AG20443 (cell line): ENCODE measurements around the gene AGAP4.
A peak's percentile ranks its signal among the peaks of the same experiment; 100 is the strongest.
"Not testable (repeated sequence)": the region's sequence is repeated elsewhere in the genome, so short reads cannot be mapped to it uniquely, and the experiment has no call there.

Source experiments
- DNase-seq: peaks from one replicate; pipeline ENCODE4 v3.0.0; 2012; ENCODE audit warnings: low spot score, mixed read lengths

Gene AGAP4

DNA sequence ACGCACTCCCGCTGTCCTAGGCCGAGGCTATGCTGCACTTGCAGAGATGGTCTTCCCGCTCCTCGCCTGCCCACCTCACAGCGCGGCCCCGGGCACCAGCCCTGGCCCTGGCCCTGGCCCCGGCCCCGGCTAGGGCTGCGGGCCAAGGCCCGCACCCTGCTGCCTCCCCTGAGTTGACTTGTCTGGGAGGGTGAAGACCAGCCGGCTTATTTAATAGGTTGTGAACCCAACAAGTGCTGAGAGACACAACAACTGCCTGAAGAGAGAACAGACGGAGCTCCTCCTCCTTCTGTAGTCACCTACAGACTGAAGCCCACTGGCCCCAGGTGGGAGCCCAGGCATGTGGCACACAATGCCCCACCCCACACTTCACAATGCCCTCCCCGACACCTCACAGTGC lies at the start of gene AGAP4:
AGAP4 (minus strand) TSS at position 101 of the 400 bp plus-strand sequence. CDS start 153 bp downstream, outside the sequence.
- DNase-seq, result not testable (repeated sequence)

GRCh38 chr10:45890721-45891120 lies 43.4 kb upstream of the AGAP4 start:
- DNase-seq, result not testable (repeated sequence)

- not testable (repeated sequence) for DNase-seq
Observed at GRCh38 chr10:45889539-45890230, 42.4 kb upstream of the AGAP4 start.

DNA sequence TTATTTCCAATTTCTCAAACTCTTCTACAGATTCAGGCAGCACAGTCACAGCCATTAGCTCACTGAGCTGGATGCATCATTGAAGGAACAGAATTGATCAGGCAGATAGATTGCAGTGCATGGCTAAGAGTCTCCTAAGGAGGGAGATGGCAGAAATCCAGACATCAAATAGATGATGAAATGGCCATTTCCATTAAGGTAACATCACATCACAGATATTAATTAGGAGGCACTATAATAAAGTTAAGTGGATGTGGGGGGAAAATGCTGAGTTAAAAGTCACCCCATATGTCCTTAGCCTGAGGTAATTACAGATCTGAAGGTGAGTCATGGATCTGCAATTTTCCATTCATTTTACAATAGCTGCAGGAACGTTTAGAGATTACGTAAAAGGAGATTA lies 35.6 kb upstream of the AGAP4 start:
- not testable (repeated sequence) for DNase-seq

GRCh38 chr10:45865404-45865803 lies 18.1 kb upstream of the AGAP4 start:
- not testable (repeated sequence) for DNase-seq

DNA sequence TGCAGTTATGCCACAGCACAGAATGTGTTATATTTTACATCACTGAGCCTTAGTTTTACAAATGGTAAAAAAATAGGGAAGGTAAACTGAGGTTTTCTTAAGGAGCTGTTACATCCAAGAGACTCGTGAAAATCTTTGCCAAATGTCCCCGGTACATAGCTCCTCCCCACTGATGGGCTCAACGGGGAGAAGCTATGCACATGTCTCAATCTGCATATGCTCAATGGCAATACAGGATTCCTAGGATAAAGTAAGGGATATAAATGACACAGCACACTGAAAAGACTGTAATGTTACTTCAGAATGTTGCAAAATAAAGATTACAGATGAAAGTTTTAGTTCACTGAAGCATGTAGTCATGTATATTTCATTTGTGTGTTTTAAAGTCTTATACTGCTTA lies 17.0 kb upstream of the AGAP4 start:
- DNase-seq, result not testable (repeated sequence)

DNA sequence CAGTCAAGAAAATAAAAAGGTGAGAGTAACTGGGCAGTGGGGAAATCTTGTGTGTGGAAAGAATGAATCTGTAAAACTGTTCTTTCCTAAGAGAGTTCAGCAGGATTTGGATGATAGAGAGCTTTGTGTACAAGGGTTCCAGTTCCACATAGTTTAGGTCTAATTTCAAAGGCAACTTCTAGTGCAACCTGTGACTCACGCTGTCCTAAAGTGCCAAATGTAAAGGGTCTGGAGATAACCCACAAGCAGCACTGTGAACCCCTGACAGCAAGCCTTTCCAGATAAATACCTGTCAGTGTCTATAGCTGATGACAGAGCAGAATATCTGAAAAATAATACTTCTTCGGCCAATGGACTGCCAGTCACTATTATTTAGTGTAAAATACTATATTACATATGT lies 16.3 kb upstream of the AGAP4 start:
- DNase-seq, result not testable (repeated sequence)

GRCh38 chr10:45857931-45858330 lies 10.6 kb upstream of the AGAP4 start:
- not testable (repeated sequence) for DNase-seq

DNA sequence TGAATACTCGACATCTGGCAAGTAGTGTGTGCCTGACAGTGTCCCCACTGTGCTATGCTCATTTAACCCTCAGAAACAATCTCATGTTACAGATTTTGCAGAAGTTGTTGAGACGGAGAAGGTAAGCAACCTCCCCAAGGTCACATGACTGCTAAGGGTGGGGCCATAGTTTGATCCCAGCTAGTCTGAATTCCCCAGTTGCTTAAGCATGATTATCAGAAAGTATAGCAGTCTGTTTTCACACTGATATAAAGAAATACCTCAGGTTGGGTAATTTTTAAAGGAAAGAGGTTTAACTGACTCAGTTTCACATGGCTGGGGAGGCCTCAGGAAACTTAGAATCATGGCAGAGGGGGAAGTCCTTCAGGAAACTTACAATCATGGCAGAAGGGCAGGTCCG lies 1.2 kb upstream of the AGAP4 start:
- DNase-seq, result not testable (repeated sequence)

GRCh38 chr10:45822918-45823317 lies 24.4 kb downstream of the AGAP4 start:
- DNase-seq, result not testable (repeated sequence)

DNA sequence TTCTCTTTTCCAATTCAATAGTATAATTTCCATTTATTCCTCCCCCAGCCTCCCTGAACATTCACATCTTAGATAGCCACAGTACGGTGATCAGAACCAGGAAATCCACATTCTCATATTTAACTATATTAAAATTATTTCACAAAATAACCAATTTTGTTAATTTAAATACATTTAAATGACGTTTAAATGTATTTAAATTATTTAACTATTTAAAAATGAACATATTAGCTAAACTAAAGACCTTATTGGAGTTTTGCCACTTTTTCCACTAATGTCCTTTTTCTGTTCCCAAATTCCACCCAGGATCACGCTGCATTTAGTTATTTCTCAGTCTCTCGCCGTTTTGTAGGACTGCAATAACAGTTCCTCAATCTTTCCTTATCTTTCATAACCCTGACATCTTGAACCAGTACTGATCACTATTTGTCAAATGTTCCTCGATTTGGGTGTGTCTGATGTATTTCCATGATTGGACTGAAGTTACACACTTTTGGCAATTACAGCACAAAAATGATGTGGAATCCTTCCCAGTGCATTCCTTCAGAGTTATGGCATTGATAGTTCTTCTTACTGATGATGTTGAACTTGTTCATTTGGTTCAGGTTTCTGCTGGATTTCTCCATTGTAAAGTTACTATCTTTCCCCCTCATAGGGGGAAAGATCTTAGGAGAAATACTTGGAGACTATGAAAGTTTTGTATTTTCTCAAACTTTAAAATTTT lies 27.0 kb downstream of the AGAP4 start:
- DNase-seq, result not testable (repeated sequence)

- no peak for DNase-seq
Observed at GRCh38 chr10:45819552-45819951, 27.7 kb downstream of the AGAP4 start.

GRCh38 chr10:45817912-45818311 lies 29.4 kb downstream of the AGAP4 start:
- DNase-seq, result no peak

GRCh38 chr10:45817130-45817859 lies 30.0 kb downstream of the AGAP4 start:
- no peak for DNase-seq

GRCh38 chr10:45814146-45814545 lies 33.2 kb downstream of the AGAP4 start:
- DNase-seq, result not testable (repeated sequence)

GRCh38 chr10:45812959-45813358 lies 34.3 kb downstream of the AGAP4 start:
- DNase-seq, result not testable (repeated sequence)

- no peak for DNase-seq
Observed at GRCh38 chr10:45811075-45811474, 36.2 kb downstream of the AGAP4 start.

DNA sequence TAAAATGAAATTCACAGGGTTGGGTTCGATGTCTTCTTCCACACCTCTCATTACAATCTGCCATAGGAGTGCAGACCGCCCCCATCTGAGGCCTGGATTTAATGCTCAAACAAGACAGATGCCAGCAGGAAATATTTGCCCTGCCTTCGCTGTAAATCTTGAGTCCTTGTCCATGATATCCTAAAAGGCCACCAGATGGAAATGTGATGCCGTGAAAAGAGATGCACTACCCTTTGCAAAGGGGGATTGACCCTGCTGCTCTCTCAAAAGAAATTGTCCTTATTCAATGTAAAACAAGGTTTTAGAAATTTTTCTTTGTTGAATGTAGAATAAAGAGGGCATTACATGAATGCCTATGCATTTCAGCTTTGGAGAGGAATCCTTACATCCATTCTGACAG lies 37.5 kb downstream of the AGAP4 start:
- DNase-seq, result peak; percentile 24

GRCh38 chr10:45804996-45805395 lies 42.3 kb downstream of the AGAP4 start:
- DNase-seq, result not testable (repeated sequence)

DNA sequence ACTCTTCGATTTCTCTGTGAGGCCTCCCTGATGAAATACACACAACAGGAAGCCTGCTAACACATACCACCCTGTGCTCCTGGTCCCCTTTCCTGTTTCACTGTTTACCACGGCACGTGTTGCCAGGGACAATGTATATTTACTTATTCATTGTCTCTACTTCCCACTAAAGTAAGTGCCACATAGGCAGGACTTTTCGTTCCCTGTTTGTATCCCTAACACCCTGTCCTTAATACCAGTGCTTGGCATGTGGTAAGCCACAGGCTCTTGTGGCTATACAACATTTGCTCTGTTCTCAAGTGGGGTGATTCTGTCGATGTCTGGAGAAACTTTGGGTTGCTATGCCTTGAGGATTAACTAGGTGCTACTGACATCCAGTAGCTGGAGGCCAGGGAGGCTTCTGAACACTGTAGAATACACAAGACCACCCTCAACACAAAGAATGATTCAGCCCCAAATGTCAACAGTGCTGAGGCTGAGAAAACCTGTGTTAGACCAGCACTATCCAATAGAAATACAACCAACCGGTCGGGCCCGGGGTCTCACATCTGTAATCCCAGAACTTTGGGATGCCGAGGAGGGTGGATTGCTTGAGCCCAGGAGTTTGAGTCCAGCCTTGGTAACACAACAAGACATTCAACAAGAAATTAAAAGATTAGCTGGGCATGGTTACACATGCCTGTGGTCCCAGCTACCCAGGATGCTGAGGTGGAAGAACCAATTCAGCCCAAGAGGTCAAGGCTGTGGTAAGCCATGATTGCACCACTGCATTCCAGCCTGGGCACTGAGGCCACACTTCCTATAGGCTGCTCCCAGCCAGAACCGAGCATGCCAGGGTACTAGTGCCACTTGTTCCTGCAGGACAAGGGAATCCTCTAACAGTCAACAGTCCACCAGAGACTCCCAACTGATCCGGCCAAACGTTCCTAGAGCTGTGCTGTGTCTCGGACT lies 44.0 kb downstream of the AGAP4 start:
- DNase-seq, result not testable (repeated sequence)

- not testable (repeated sequence) for DNase-seq
Observed at GRCh38 chr10:45794761-45795160, 52.5 kb downstream of the AGAP4 start.
